Neural progenitor cell (in vitro differentiated cells): ENCODE data around the gene FAM20C.

Experiments
- CTCF ChIP-seq: fragments of 200-600 bp; sonication (generic); IDR thresholded peaks from 2 replicates; pipeline ENCODE4 v1.5.1; 2017; ENCODE audit warnings: antibody characterized with exemption, mild to moderate bottlenecking
- EZH2 ChIP-seq: fragments of 200-600 bp; sonication (generic); IDR thresholded peaks from 2 replicates; pipeline ENCODE4 v1.6.1; 2017; ENCODE audit warnings: antibody characterized with exemption, mild to moderate bottlenecking, moderate library complexity

- TF ChIP-seq EZH2 (no peak), CTCF (no peak)
These were observed 62.1 kb downstream of the FAM20C start for GRCh38 chr7:254337-255037.
